ENCODE data around the gene ADNP2.
A peak's percentile ranks its signal among the peaks of the same experiment; 100 is the strongest.

The ADNP2 gene

DNA sequence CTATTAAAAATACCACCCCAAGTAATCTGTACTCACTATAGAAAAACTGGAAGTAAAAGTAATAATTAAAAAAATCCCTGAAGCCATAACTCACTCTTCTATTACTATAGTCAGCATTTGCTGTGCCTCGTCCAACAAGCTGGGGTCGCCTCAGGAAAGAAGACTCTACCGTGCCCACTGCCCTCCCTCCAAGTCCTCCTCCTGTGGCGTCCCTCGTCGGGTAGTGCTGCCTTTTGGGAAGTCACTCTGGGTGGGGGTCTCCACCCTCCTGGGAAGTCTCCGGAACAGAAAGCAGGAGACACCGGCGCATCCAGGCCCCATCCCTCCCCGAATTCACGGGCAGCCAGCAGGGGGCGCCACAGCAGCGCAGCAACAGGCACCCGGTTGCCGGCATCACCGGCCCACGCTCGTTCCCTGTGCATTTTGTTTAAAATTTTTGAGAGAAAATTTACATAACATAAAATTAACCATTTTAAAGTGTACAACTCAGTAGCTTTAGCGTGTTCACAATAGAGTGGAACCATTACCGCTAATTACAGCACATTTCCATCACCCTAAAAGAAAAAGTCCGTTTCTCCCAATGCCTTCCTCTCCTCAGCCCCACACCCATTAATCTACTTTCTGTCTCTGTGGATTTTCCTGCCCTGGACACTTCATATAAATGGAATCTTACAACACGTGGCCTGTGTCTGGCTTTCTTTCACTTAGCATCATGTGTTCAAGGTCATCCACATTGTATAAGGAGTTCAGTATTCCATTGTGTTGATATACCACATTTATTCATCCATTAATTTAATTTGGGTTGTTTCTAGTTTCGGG lies 62.2 kb downstream of the ADNP2 start:
- TF ChIP-seq EZH2 (IDR thresholded peaks at IDR 0.05; ENCODE audit: borderline replicate concordance, low read length) = no peak
- TF ChIP-seq, protein P1, sequence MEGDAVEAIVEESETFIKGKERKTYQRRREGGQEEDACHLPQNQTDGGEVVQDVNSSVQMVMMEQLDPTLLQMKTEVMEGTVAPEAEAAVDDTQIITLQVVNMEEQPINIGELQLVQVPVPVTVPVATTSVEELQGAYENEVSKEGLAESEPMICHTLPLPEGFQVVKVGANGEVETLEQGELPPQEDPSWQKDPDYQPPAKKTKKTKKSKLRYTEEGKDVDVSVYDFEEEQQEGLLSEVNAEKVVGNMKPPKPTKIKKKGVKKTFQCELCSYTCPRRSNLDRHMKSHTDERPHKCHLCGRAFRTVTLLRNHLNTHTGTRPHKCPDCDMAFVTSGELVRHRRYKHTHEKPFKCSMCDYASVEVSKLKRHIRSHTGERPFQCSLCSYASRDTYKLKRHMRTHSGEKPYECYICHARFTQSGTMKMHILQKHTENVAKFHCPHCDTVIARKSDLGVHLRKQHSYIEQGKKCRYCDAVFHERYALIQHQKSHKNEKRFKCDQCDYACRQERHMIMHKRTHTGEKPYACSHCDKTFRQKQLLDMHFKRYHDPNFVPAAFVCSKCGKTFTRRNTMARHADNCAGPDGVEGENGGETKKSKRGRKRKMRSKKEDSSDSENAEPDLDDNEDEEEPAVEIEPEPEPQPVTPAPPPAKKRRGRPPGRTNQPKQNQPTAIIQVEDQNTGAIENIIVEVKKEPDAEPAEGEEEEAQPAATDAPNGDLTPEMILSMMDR (IDR thresholded peaks at IDR 0.05; ENCODE audit: low read length) = peak; percentile 95
- Histone ChIP-seq H3K9ac (ENCODE audit: low read length) (no peak overlapping the region), H3K4me3 (ENCODE audit: low read depth, low read length, poor library complexity, severe bottlenecking) (no peak overlapping the region), H3K36me3 (ENCODE audit: insufficient read depth, low read length) (no peaks in the 10 kb centered on the region), H3K79me2 (ENCODE audit: insufficient read depth, low read length) (no peaks in the 10 kb centered on the region), H4K20me1 (ENCODE audit: insufficient read depth, low read length) (no peaks in the 10 kb centered on the region), H3K27me3 (ENCODE audit: insufficient read depth, low read length) (peaks cover 4% of the 10 kb centered on the region; the same call in 1 of the 2 replicates), H3K27ac (ENCODE audit: low read depth, low read length, poor library complexity, severe bottlenecking) (no peak overlapping the region), H3K4me1 (ENCODE audit: insufficient read depth, low read length, severe bottlenecking) (no peaks in the 10 kb centered on the region), H3F3A (ENCODE audit: insufficient read depth, low read length) (no peaks in the 10 kb centered on the region), H2AFZ (ENCODE audit: low read length) (no peak overlapping the region), H3K9me2 (ENCODE audit: low read depth, low read length) (no peaks in the 10 kb centered on the region), H3K4me2 (ENCODE audit: low read length) (no peak overlapping the region), H3K9me3 (ENCODE audit: low read length) (no peaks in the 10 kb centered on the region)

DNA sequence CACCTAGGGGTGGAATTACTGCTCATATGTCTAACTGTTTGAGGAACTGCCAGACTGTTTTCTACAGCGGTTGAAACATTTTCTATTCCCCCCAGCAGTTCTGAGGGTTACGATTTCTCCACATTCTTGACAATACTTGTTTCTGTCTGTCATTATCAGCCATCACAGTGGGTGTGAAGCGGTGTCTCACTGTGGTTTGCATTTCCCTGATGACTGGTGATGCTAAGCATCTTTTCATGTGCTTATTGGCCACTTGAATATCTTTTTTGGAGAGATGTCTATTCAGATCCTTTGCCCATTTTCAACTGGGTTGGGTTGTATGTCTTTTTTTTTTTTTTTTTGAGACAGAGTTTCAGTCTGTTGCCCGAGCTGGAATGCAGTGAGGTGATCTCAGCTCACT lies 63.0 kb downstream of the ADNP2 start:
- TF ChIP-seq EZH2 (IDR thresholded peaks at IDR 0.05; ENCODE audit: borderline replicate concordance, low read length) = no peak
- TF ChIP-seq, protein P1 (IDR thresholded peaks at IDR 0.05; ENCODE audit: low read length) = no peak
- no peaks in the 10 kb centered on the region for H3K79me2 ChIP-seq (ENCODE audit: insufficient read depth, low read length)
- peaks cover 4% of the 10 kb centered on the region; the same call in 1 of the 2 replicates for H3K27me3 ChIP-seq (ENCODE audit: insufficient read depth, low read length)
- no peaks in the 10 kb centered on the region for H3F3A ChIP-seq (ENCODE audit: insufficient read depth, low read length)
- no peaks in the 10 kb centered on the region for H3K9me3 ChIP-seq (ENCODE audit: low read length)
- no peaks in the 10 kb centered on the region for H3K36me3 ChIP-seq (ENCODE audit: insufficient read depth, low read length)
- no peaks in the 10 kb centered on the region for H4K20me1 ChIP-seq (ENCODE audit: insufficient read depth, low read length)
- no peak overlapping the region for H3K4me3 ChIP-seq (ENCODE audit: low read depth, low read length, poor library complexity, severe bottlenecking)
- no peaks in the 10 kb centered on the region for H3K9me2 ChIP-seq (ENCODE audit: low read depth, low read length)
- H2AFZ ChIP-seq (ENCODE audit: low read length) = no peak overlapping the region
- H3K27ac ChIP-seq (ENCODE audit: low read depth, low read length, poor library complexity, severe bottlenecking) = no peak overlapping the region
- H3K4me2 ChIP-seq (ENCODE audit: low read length) = no peak overlapping the region
- H3K9ac ChIP-seq (ENCODE audit: low read length) = no peak overlapping the region
- no peaks in the 10 kb centered on the region for H3K4me1 ChIP-seq (ENCODE audit: insufficient read depth, low read length, severe bottlenecking)

DNA sequence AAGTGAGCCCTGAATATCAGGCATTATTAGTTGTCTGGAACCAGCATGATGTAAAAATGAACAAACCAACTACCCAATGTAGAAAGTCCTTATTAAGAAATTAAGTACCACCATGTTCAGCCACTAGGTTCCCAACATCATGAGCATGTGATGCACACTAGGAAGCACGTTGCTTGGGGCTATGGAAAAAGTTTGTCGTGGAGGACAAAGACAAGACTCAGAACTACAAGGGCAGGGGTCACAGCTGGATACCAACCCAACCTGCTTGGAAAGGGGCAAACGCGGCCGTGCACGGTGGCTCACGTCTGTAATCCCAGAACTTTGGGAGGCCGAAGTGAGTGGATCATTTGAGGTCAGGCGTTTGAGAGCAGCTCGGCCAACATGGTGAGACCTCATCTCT lies 64.0 kb downstream of the ADNP2 start:
- Histone ChIP-seq H2AFZ (ENCODE audit: low read length) (no peak overlapping the region), H3K9ac (ENCODE audit: low read length) (no peak overlapping the region), H3K4me3 (ENCODE audit: low read depth, low read length, poor library complexity, severe bottlenecking) (no peak overlapping the region), H3K9me3 (ENCODE audit: low read length) (no peaks in the 10 kb centered on the region), H3K27me3 (ENCODE audit: insufficient read depth, low read length) (peaks cover 4% of the 10 kb centered on the region; the same call in 1 of the 2 replicates), H3K79me2 (ENCODE audit: insufficient read depth, low read length) (no peaks in the 10 kb centered on the region), H3F3A (ENCODE audit: insufficient read depth, low read length) (no peaks in the 10 kb centered on the region), H3K4me2 (ENCODE audit: low read length) (no peak overlapping the region), H3K36me3 (ENCODE audit: insufficient read depth, low read length) (no peaks in the 10 kb centered on the region), H3K27ac (ENCODE audit: low read depth, low read length, poor library complexity, severe bottlenecking) (no peak overlapping the region), H3K4me1 (ENCODE audit: insufficient read depth, low read length, severe bottlenecking) (no peaks in the 10 kb centered on the region), H3K9me2 (ENCODE audit: low read depth, low read length) (no peaks in the 10 kb centered on the region), H4K20me1 (ENCODE audit: insufficient read depth, low read length) (no peaks in the 10 kb centered on the region)
- TF ChIP-seq, protein P1 (IDR thresholded peaks at IDR 0.05; ENCODE audit: low read length) = no peak
- no peak for TF ChIP-seq EZH2 (IDR thresholded peaks at IDR 0.05; ENCODE audit: borderline replicate concordance, low read length)
